EH (cell line): ENCODE data around the gene COL4A2.

Experiments
- DNase-seq: peaks from one replicate; pipeline ENCODE4 v3.0.0-alpha.2; 2015; ENCODE audit warnings: low read depth

Gene COL4A2

GRCh38 chr13:110306960-110307766 lies at the start of gene COL4A2, which contains the start of gene COL4A1:
COL4A2 (plus strand) TSS chr13:110307284; CDS start chr13:110307904, 620 bp downstream.
COL4A1 (minus strand) TSS chr13:110307157; CDS start chr13:110307027, 130 bp downstream.
- peak; percentile 84 for DNase-seq

- DNase-seq = no peak
These were observed 49.7 kb upstream of the COL4A2 start for GRCh38 chr13:110257408-110257807.

GRCh38 chr13:110258876-110259631 lies 48.0 kb upstream of the COL4A2 start:
- peak; percentile 63 for DNase-seq

- no peak for DNase-seq
These were observed 47.4 kb upstream of the COL4A2 start for GRCh38 chr13:110259651-110260050.

GRCh38 chr13:110261166-110262081 lies 45.7 kb upstream of the COL4A2 start:
- no peak for DNase-seq

- no peak for DNase-seq
These were observed 45.0 kb upstream of the COL4A2 start for GRCh38 chr13:110262082-110262436.

GRCh38 chr13:110262508-110263291 lies 44.4 kb upstream of the COL4A2 start:
- DNase-seq = no peak

- no peak for DNase-seq
These were observed 43.7 kb upstream of the COL4A2 start for GRCh38 chr13:110263404-110263803.

GRCh38 chr13:110263888-110264287 lies 43.2 kb upstream of the COL4A2 start:
- DNase-seq = no peak

GRCh38 chr13:110264685-110265275 lies 42.3 kb upstream of the COL4A2 start:
- no peak for DNase-seq

GRCh38 chr13:110265341-110265681 lies 41.8 kb upstream of the COL4A2 start:
- DNase-seq = no peak

GRCh38 chr13:110265682-110266430 lies 41.2 kb upstream of the COL4A2 start:
- peak; percentile 43 for DNase-seq

- DNase-seq = no peak
These were observed 40.7 kb upstream of the COL4A2 start for GRCh38 chr13:110266431-110266809.

- DNase-seq = no peak
These were observed 40.1 kb upstream of the COL4A2 start for GRCh38 chr13:110266983-110267382.

- no peak for DNase-seq
These were observed 39.0 kb upstream of the COL4A2 start for GRCh38 chr13:110268061-110268460.

GRCh38 chr13:110268576-110269185 lies 38.4 kb upstream of the COL4A2 start:
- no peak for DNase-seq

GRCh38 chr13:110269509-110270185 lies 37.4 kb upstream of the COL4A2 start:
- DNase-seq = no peak

GRCh38 chr13:110270507-110270906 lies 36.6 kb upstream of the COL4A2 start:
- DNase-seq = no peak

- DNase-seq = no peak
These were observed 35.8 kb upstream of the COL4A2 start for GRCh38 chr13:110271313-110271712.
